Measurements from ENCODE around the gene MCTP1.

DNA sequence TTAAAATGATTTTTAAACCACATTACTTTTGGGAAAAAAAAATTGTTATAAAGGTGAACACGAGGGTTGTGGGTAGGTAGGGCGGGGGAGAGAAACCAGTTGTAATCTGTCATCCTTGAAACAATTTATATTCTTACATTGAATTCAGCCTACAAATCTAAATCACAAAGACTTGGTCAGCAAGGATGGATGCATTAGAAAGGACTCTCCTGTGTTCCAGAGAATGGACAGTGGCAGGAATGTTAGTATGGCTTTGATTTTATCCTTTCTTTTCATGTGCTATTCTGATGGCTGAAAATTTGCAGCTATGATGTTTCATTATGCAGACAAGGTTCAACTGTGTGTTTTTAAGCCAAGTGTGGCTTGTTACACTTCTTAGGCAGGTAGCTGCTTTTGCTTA is 431.8 kb downstream of the MCTP1 start:
- TF ChIP-seq, protein P1, sequence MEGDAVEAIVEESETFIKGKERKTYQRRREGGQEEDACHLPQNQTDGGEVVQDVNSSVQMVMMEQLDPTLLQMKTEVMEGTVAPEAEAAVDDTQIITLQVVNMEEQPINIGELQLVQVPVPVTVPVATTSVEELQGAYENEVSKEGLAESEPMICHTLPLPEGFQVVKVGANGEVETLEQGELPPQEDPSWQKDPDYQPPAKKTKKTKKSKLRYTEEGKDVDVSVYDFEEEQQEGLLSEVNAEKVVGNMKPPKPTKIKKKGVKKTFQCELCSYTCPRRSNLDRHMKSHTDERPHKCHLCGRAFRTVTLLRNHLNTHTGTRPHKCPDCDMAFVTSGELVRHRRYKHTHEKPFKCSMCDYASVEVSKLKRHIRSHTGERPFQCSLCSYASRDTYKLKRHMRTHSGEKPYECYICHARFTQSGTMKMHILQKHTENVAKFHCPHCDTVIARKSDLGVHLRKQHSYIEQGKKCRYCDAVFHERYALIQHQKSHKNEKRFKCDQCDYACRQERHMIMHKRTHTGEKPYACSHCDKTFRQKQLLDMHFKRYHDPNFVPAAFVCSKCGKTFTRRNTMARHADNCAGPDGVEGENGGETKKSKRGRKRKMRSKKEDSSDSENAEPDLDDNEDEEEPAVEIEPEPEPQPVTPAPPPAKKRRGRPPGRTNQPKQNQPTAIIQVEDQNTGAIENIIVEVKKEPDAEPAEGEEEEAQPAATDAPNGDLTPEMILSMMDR (conservative IDR thresholded peaks at IDR 0.05; ENCODE audit: low read depth, low read length) = no peak
- TF ChIP-seq EZH2 (IDR thresholded peaks at IDR 0.05; ENCODE audit: low read length, unreplicated experiment) (no peak), EZH2phosphoT487 (IDR thresholded peaks at IDR 0.05; ENCODE audit: borderline replicate concordance, low read length) (no peak)
